ENCODE measurements around the gene AHNAK.
"Not testable (repeated sequence)": the region's sequence is repeated elsewhere in the genome, so short reads cannot be mapped to it uniquely, and the experiment has no call there.

AHNAK gene

GRCh38 chr11:62532096-62532495 lies 14.5 kb downstream of the AHNAK start:
- DNase-seq = no peak

GRCh38 chr11:62516736-62517371 lies 29.8 kb downstream of the AHNAK start:
- DNase-seq = no peak

- no peak for DNase-seq
Measured at GRCh38 chr11:62514151-62514550, 32.5 kb downstream of the AHNAK start.

- no peak for DNase-seq
Measured at GRCh38 chr11:62513626-62514025, 33.0 kb downstream of the AHNAK start.

- no peak for DNase-seq
Measured at GRCh38 chr11:62512961-62513360, 33.6 kb downstream of the AHNAK start.

- no peak for DNase-seq
Measured at GRCh38 chr11:62508336-62509058, 38.1 kb downstream of the AHNAK start.

- no peak for DNase-seq
Measured at GRCh38 chr11:62507125-62507422, 39.5 kb downstream of the AHNAK start.

- DNase-seq = no peak
Measured at GRCh38 chr11:62506413-62507124, 40.0 kb downstream of the AHNAK start.

GRCh38 chr11:62505440-62506091 lies 41.0 kb downstream of the AHNAK start:
- no peak for DNase-seq

GRCh38 chr11:62505059-62505439 lies 41.6 kb downstream of the AHNAK start:
- no peak for DNase-seq

- no peak for DNase-seq
Measured at GRCh38 chr11:62504158-62504973, 42.2 kb downstream of the AHNAK start.

GRCh38 chr11:62502030-62502730 lies 44.4 kb downstream of the AHNAK start:
- no peak for DNase-seq

GRCh38 chr11:62501432-62501891 lies 45.1 kb downstream of the AHNAK start:
- no peak for DNase-seq

GRCh38 chr11:62500650-62501030 lies 46.0 kb downstream of the AHNAK start:
- DNase-seq = no peak

GRCh38 chr11:62499944-62500649 lies 46.5 kb downstream of the AHNAK start:
- DNase-seq = no peak

- DNase-seq = not testable (repeated sequence)
Measured at GRCh38 chr11:62499311-62499943, 47.2 kb downstream of the AHNAK start.

- DNase-seq = no peak
Measured at GRCh38 chr11:62498492-62499286, 47.9 kb downstream of the AHNAK start.

- DNase-seq = no peak
Measured at GRCh38 chr11:62498031-62498430, 48.6 kb downstream of the AHNAK start.

GRCh38 chr11:62497132-62497801 lies 49.3 kb downstream of the AHNAK start:
- DNase-seq = peak; percentile 12

All from stimulated activated CD4-positive, alpha-beta T cell treated with anti-CD3 and anti-CD28 coated beads, Interleukin-4, amount 100 ng/mL, for 24 hours (primary cell).